HG03558 (cell line): ENCODE measurements around the gene WFDC1.

ENCODE experiments used
- ATAC-seq: cut with Tn5 transposase; IDR thresholded peaks from one replicate; pipeline ENCODE4 v1.9.1; 2021; ENCODE audit warnings: moderate number of reproducible peaks; ENCODE audit not compliant: unreplicated experiment; ENCODE audit errors: extremely low read depth

WFDC1 gene

GRCh38 chr16:84299734-84300440 lies 5.2 kb downstream of the WFDC1 start:
- ATAC-seq, result no peak

DNA sequence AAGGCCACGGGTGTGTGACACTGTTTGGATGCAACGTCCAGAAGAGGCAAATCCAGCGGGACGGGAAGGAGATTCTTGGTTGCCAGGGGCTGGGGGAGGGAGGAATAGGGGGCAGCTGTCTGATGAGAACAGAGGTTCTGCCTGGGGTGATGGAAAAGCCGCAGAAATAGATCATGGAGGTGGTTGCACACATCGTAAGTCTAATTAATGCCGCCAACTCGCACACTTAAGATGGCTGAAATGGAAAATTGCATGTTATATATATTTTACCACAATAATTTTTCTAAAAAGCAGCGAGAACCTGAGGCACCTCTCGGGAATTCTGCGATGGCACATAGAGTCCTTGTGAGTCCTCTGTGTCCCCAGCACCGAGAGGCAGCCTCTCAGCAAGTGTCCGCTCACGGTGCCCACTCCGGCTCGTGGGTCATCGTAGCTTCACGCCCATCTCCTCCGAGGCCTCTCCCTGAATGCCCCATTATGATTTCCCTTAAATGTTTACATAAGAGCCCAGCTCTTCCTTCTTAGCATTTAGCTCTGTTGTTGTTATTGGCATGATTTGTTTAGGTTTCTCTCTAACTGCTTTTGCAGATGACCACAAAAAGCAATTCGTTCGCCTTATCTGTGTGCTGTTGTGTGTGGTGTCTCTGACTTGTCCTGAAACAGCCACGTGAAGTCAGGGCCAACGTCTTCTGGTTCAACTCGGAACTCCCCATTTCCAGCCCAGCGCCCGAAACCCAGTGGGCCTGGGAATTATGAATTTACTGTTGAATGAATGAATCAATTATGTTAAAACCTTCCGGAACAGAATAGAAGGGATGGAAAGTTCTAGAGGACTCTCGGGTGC lies 7.7 kb downstream of the WFDC1 start:
- ATAC-seq, result no peak

DNA sequence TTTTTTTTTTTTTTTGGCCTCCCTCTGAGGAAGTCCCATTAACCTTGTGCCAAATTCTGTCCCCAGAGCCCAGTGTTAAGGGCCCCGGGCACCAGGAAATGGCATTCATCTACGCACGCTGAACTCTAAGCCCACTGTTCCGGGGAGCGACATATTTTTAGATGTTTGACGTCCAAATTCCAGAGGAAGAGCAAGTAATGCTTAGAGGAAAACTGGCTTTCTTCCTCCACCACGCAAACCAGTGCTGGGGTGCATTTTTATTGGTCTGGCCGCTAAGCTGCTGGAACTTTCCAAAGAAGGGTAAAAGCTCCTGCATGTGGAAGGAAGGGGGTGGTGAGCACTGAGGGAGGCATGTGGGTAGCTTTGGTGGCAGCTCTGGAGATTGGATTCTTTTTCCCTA lies 8.3 kb downstream of the WFDC1 start:
- ATAC-seq, result no peak

DNA sequence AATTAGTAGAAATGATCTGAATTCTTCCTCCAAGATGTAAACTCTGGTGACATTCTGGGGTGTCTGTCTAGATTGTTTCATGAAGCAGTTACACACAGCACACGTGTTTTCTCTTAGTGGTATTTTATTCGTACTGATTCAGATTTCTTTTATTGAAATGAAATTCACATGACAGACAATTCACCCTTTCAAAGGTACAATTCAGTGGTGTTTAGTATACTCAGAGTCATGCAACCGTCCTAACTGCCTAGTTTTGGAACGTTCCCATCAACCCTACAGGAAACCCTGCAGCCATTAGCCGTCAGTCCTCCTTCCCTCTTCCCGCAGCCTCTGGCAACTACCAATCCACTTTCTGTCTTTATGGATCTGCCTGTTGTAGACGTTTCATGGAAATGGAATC lies 8.8 kb downstream of the WFDC1 start:
- no peak for ATAC-seq

DNA sequence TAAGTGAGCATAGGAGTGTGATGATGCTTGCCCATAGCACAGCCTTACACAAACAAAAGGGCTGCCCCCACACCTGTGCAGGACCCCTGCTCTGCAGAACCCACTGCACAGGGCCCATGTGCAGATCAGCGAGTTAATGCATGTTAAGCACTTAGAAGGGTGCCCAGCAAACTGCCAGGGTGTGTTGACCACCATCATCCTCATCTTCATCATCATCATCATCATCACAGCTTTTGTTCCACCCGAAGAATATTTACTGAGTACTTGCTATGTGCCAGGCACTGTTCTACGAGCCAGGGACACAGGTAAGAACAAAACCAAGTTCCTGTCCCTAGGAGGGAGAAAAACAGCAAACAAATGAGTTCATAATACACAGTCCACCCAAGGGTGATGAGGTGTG lies 11.9 kb downstream of the WFDC1 start:
- no peak for ATAC-seq

- no peak for ATAC-seq
These were observed 12.7 kb downstream of the WFDC1 start for GRCh38 chr16:84307209-84307954.

DNA sequence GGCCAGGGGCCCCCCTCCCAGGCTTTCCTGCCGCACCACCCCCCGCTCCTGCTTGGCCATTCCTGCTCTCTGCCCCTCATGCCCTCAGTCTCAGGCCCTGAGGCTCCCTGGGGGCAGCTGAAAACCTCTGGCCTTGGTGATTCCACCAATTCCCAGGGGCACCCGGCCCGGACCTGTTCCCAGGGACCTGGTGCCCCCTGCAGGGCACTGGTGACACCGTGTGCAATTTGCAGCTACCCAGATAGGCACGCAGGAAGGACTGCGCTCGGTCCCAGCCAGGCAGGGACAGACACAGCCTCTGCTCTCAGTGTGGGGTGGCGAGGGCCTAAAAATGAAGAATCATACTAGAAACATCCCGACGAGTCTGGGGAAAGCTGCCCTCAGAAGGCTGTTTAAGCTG lies 13.4 kb downstream of the WFDC1 start:
- no peak for ATAC-seq

- ATAC-seq, result no peak
These were observed 16.0 kb downstream of the WFDC1 start for GRCh38 chr16:84310642-84311041.

- ATAC-seq, result no peak
These were observed 18.2 kb downstream of the WFDC1 start for GRCh38 chr16:84312783-84313382.

DNA sequence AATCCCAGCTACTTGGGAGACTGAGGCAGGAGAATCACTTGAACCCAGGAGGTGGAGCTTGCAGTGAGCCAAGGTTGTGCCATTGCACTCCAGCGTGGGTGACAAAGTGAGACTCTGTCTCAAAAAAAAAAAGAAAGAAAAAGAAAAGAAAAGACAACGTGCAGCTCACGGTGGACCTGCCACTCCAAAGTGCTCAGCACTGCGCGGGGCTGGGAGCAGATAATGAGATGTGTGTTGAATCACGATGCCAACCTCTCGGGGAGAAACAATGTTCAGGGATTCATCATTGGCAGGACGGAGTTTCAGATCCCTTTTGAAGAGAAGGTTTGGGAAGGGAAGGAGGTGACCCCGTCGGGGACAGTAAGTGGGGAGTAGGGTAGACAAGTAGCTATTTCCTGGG lies 19.2 kb downstream of the WFDC1 start:
- no peak for ATAC-seq

DNA sequence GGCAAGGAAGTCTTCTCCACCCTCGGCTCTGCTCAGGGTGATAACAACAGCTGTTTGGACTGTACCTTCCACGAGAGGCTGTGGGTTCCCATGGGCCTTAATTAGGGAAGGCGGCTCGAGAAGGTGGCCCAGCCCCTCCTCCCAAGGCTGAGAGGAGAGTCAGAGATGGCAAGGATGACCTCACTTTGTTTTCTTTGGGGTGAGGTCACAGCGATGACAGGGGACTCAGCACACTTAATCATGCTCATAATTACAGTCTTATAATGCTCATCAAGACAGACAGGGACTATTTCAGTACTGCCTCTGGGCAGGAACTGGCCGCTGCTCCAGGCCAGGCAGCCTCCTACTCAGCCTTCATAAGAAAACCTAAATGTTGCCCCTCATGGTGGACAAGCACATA lies 19.7 kb downstream of the WFDC1 start:
- ATAC-seq, result no peak

GRCh38 chr16:84314814-84315213 lies 20.1 kb downstream of the WFDC1 start:
- ATAC-seq, result no peak

DNA sequence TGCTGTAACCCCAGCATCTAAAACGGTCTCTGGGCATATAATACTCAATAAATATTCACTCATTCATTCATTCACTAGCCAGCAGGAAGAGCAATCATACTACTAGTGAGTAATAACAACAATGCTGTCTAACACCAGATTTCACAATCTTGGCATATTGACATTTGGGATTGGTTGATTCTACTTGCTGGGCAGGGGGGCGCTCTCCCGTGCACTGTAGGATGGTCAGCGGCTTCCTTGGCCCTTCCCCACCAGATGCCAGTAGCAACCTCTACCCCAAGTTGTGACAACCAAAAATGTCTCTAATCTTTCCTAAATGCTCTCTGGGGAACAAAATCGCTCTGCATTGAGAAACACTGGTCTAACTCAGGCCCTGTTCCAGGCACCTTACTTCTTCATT lies 20.7 kb downstream of the WFDC1 start:
- no peak for ATAC-seq

DNA sequence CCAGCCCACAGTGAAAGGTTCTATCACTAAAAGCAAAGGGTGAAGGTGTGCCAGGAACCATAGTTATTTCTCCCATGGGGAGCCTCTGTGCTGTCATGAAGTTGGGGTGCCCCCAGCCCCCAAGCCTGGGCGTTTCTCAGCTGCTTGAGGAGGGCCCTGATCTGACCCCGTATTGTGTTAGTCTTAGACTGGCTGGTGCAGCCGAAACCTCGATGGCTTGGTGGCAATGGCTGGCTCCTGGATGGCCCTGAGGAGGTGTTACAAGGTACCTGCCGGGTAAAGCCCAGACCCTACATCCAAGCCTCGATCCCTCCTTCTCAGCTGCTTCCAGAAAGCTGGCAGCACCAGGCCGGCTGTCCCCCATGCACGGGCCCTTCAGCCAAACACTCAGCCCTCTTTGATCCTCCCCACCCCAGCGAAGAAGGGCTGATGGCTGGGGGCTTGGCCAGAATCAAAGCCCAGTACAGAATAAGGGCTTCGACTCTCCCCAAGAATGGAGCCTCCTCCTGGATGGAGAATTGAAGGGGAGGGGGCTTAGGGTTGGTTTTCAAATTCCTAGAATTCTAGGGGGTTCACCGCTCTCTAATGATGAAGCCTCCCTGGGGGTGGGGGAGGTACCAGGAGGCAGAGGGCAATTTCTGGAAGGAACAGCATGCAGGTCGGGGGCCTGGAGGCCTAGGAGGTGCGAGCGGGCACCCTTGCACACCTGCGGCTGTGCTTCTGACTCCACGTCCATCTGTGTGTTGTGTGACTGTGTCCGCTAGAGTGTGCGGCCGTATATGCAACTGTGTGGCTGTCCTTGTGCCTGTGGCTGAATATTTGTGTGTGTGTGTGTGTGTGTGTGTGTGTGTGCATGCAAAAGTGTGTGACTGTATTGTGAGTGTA lies 23.7 kb downstream of the WFDC1 start:
- ATAC-seq, result no peak

DNA sequence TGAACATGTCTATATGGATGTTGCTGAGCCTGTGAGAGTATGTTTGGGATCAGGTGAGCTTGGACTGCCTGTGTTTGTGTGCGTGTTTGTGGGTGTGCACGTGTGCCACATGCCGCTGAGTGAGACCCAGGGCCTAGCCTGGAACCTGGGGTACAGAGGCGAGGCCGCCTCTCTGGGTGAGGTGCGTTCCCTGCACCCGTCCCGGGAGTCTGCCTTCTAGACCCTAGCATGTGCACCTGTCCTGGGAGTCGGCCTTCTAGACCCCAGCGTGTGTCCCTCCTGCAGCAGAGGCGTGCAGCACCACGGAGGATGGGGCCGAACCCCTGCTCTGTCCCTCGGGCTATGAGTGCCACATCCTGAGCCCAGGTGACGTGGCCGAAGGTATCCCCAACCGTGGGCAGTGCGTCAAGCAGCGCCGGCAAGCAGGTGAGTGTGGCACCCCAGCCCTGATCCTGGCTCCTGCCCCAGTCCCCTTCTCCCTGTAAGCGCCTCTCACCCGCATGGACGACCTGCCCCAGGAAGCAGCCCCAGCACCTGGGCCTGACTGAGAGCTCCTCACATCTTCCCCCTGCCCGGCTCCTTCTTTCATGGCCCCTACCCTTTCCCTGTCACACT lies 24.6 kb downstream of the WFDC1 start:
- ATAC-seq, result no peak

- no peak for ATAC-seq
These were observed 25.8 kb downstream of the WFDC1 start for GRCh38 chr16:84320511-84320910.

DNA sequence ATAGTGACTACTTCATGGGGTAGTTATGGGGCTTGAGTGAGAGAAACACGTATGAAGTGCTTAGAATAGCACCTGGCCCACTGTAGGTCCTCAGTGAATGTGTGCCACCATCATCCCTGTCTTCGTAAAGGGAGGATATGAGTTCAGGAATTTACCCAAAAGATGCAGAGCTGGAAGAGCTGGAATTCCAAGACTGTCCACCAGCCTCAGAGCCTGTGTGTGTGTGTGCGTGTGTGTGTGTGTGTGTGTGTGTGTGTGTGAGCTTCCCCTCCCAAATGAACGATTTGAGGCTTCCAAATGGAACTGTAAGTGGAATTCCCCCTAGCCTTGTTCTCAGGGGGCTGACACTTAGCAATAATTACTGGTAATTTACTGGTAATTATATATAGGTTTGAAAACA lies 27.3 kb downstream of the WFDC1 start:
- ATAC-seq, result no peak

DNA sequence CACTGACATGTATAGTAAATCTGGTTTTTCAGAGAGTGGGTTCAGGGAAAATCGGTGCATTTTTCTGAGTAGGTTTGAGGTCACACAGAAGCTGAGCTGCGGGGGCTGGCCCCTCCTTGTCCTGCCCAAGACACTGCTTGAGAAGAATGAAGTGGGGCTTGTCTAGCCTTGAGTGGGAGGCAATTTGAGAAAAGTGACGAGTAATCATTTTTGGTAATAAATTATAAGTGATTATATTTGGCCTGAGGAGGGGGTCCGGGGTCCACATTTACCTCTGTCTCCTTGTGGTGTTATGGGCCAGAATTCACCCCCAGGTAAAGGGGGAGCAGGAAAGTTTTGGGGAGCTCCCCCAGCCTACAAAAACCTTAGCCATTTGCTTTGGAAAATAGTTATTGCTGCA lies 28.1 kb downstream of the WFDC1 start:
- no peak for ATAC-seq

DNA sequence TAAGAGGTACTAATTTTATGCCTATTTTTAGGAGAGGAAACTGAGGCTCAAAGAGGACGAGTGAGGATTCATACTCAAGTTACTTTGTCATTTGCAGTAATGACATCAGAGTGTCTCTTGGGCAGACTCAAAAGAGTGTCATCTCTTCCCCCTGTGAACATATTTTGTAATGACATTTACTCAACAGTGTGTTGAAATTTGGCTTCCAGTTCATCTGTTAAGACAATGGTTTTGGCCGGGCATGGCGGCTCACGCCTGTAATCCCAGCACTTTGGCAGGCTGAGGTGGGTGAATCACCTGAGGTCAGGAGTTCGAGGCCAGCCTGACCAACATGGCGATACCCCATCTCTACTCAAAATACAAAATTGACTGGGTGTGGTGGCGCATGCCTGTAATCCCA lies 28.9 kb downstream of the WFDC1 start:
- ATAC-seq, result no peak
